A549 (cell line): Measurements from ENCODE around the gene ZNF581. TPM values are rescaled to one million over a fixed set of nuclear protein-coding genes. Genes with fewer than 3 reads are reported as not detected.

ENCODE experiments used
- ATAC-seq, 2 experiments: fragments of 200-7000 bp in 1 of 2; fragments of >200 bp in 1 of 2; cut with Nextera tagmentation in 1 of 2; cut with Tn5 transposase in 1 of 2; 3 replicates each; pipeline versions ENCODE4 v1.8.0 to v1.9.1; 2018 to 2020; ENCODE audit warnings: mild to moderate bottlenecking in 1 of 2, moderate library complexity in 1 of 2
- CTCF ChIA-PET: fragments of 300-600 bp; sonication (Branson Sonifier 250); formaldehyde crosslinking; extraction: SDS; loops from one replicate; lab custom pipeline; 2021; ENCODE audit warnings: antibody characterized with exemption, inconsistent platforms; lab: Yijun Ruan, JAX
- POLR2A ChIA-PET: fragments of 350-600 bp; formaldehyde crosslinking; extraction: SDS; loops from one replicate; lab custom pipeline; 2021; ENCODE audit warnings: antibody characterized with exemption, inconsistent platforms; lab: Yijun Ruan, JAX
- DNase-seq, 2 experiments: peaks; one replicate each; pipeline versions ENCODE4 v3.0.0 to v3.0.0-alpha.2; 2011 to 2016; ENCODE audit warnings: low read depth in 1 of 2, low spot score in 1 of 2
- FAIRE-seq: peaks from 2 replicates; lab custom pipeline; 2011; peaks lifted over from hg19 to GRCh38; lab: Jason Lieb, UNC
- H3K27ac ChIP-seq, 2 experiments: fragments of >200 bp; sonication (Bioruptor Twin); formaldehyde crosslinking; 3 replicates each; pipeline ENCODE4 v1.5.1; 2016 to 2017
- H3K4me1 ChIP-seq: fragments of >200 bp; sonication (Bioruptor Twin); formaldehyde crosslinking; 3 replicates; pipeline ENCODE4 v1.6.1; 2016
- H3K4me2 ChIP-seq: fragments of >200 bp; sonication (Bioruptor Twin); formaldehyde crosslinking; 3 replicates; pipeline ENCODE4 v1.6.1; 2016
- H3K4me3 ChIP-seq: fragments of >200 bp; sonication (Bioruptor Twin); formaldehyde crosslinking; 3 replicates; pipeline ENCODE4 v1.5.1; 2016
- H3K9me3 ChIP-seq: fragments of >200 bp; sonication (Bioruptor Twin); formaldehyde crosslinking; 3 replicates; pipeline ENCODE4 v1.6.1; 2016
- CHD2 ChIP-seq: fragments of 150-350 bp; IDR thresholded peaks from 2 replicates; pipeline ENCODE4 v1.6.1; 2014; ENCODE audit warnings: low read length; ENCODE audit not compliant: partially characterized antibody
- EHF ChIP-seq: fragments of 250-450 bp; sonication (Bioruptor Pico); IDR thresholded peaks from 2 replicates; pipeline ENCODE4 v1.5.0; 2020; ENCODE audit warnings: mild to moderate bottlenecking
- EHMT2 ChIP-seq: fragments of 200-600 bp; sonication (generic); IDR thresholded peaks from 2 replicates; pipeline ENCODE4 v1.6.1; 2016; ENCODE audit warnings: antibody characterized with exemption, low read depth, mild to moderate bottlenecking, moderate library complexity
- ESRRA ChIP-seq: fragments of 150-350 bp; IDR thresholded peaks from 2 replicates; pipeline ENCODE4 v1.6.1; 2014; ENCODE audit warnings: mild to moderate bottlenecking, low read length, borderline replicate concordance
- FOSB ChIP-seq: fragments of 250-450 bp; sonication (Bioruptor Pico); IDR thresholded peaks from 2 replicates; pipeline ENCODE4 v1.5.0; 2020; ENCODE audit warnings: mild to moderate bottlenecking, moderate library complexity
- FOSL2 ChIP-seq, 2 experiments: fragments of 450-650 bp in 1 of 2; fragments of >200 bp in 1 of 2; sonication (Bioruptor Twin) in 1 of 2; formaldehyde crosslinking; IDR thresholded peaks; 2 replicates each; pipeline versions ENCODE4 v1.5.0 to v1.6.1; 2016 to 2020; ENCODE audit warnings: mild to moderate bottlenecking in 1 of 2, moderate library complexity in 1 of 2
- HDAC2 ChIP-seq: fragments of 200-600 bp; sonication (generic); IDR thresholded peaks from 2 replicates; pipeline ENCODE4 v1.6.1; 2016
- HOXA7 ChIP-seq: fragments of 250-450 bp; sonication (Bioruptor Pico); IDR thresholded peaks from 2 replicates; pipeline ENCODE4 v1.5.0; 2020; ENCODE audit warnings: mild to moderate bottlenecking, moderate library complexity
- HOXB5 ChIP-seq: fragments of 250-450 bp; sonication (Bioruptor Pico); IDR thresholded peaks from 2 replicates; pipeline ENCODE4 v1.5.0; 2020; ENCODE audit warnings: mild to moderate bottlenecking, moderate library complexity
- JUN ChIP-seq, 2 experiments: fragments of >200 bp; sonication (Bioruptor Twin); formaldehyde crosslinking; IDR thresholded peaks; 2 replicates in 1 of 2; 3 replicates in 1 of 2; pipeline ENCODE4 v1.6.1; 2016 to 2017
- JUNB ChIP-seq: fragments of >200 bp; sonication (Bioruptor Twin); formaldehyde crosslinking; IDR thresholded peaks from 2 replicates; pipeline ENCODE4 v1.6.1; 2016
- KDM1A ChIP-seq: fragments of 200-600 bp; sonication (generic); IDR thresholded peaks from 2 replicates; pipeline ENCODE4 v1.6.1; 2016; ENCODE audit warnings: low read depth, mild to moderate bottlenecking
- NFE2L2 ChIP-seq: fragments of 150-350 bp; conservative IDR thresholded peaks from 2 replicates; pipeline ENCODE4 v1.6.1; 2014; ENCODE audit warnings: low read length
- NPAS2 ChIP-seq: fragments of 250-450 bp; sonication (Bioruptor Pico); IDR thresholded peaks from 2 replicates; pipeline ENCODE4 v1.8.0; 2022; ENCODE audit warnings: mild to moderate bottlenecking, moderate library complexity, borderline replicate concordance
- POLR2A ChIP-seq: IDR thresholded peaks from 2 replicates; pipeline ENCODE4 v1.6.1; 2012; ENCODE audit warnings: mild to moderate bottlenecking, low read length
- POLR2AphosphoS2 ChIP-seq: conservative IDR thresholded peaks from 2 replicates; pipeline ENCODE4 v1.6.1; 2012; ENCODE audit warnings: low read length, improper control_type of control experiment, inconsistent platforms
- RNF2 ChIP-seq: fragments of 200-600 bp; sonication (generic); IDR thresholded peaks from 2 replicates; pipeline ENCODE4 v1.6.1; 2016; ENCODE audit warnings: low read depth, mild to moderate bottlenecking, antibody characterized with exemption, moderate library complexity, borderline replicate concordance
- SREBF2 ChIP-seq: fragments of 450-650 bp; IDR thresholded peaks from 2 replicates; pipeline ENCODE4 v1.6.1; 2014; ENCODE audit warnings: mild to moderate bottlenecking, moderate library complexity
- ZNF302 ChIP-seq: fragments of 250-450 bp; sonication (Bioruptor Pico); IDR thresholded peaks from 2 replicates; pipeline ENCODE4 v1.9.0; 2021; ENCODE audit warnings: inconsistent platforms, mild to moderate bottlenecking, moderate library complexity
- ZSCAN20 ChIP-seq: fragments of 250-450 bp; sonication (Bioruptor Pico); IDR thresholded peaks from 2 replicates; pipeline ENCODE4 v1.8.0; 2022; ENCODE audit warnings: mild to moderate bottlenecking, moderate library complexity
- WGBS: methylation state at CpG from one replicate; pipeline ENCODE4 v1.1.6; 2017; ENCODE audit errors: missing lambda C conversion rate; 5-methylcytosine and 5-hydroxymethylcytosine counted together
- polyA plus RNA-seq, 4 experiments: library from polyadenylated mRNA; depleted of rRNA in 3 of 4; stranded (reverse); fragments of >200 nt; fragmentation: RNase III in 1 of 4; extraction: RNeasy Plus Mini Kit Qiagen cat#74134 plus additional on column Dnase treatment in 1 of 4; gene quantifications; 2 replicates in 3 of 4; 3 replicates in 1 of 4; pipeline ENCODE4 v1.2.3, GENCODE V29; 2011 to 2017
- TF ChIP-seq, protein P1 (sequence below): fragments of 250-450 bp; sonication (Bioruptor Pico); IDR thresholded peaks from 2 replicates; pipeline ENCODE4 v1.5.0; 2020; ENCODE audit warnings: low read depth, mild to moderate bottlenecking, moderate library complexity
- TF ChIP-seq, protein P2 (sequence below): fragments of >200 bp; sonication (Bioruptor Twin); formaldehyde crosslinking; IDR thresholded peaks from 3 replicates; pipeline ENCODE4 v1.6.1; 2016
- TF ChIP-seq, protein P3 (sequence below): IDR thresholded peaks from 2 replicates; pipeline ENCODE4 v1.6.1; 2012

ZNF581 gene
- polyA plus RNA-seq, 2 of the 4 experiments (the other 2 are of a cell fraction): 13.9 to 24.9 TPM

DNA sequence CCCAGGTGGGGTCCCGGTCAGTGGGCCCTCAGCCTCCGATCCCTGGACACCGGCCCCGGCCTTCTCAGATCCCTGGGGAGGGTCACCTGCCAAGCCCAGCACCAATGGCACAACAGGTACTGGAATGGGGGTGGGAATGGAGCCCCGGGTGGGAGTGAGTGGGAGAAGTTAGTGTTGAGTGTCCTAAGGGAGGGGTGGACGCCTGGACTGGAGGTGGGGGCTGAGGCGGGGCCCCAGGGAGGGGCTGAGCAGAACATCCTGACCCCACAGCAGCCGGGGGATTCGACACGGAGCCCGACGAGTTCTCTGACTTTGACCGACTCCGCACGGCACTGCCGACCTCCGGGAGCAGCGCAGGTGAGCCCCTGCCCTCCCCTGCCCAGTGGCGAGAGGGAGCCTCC is 49.2 kb downstream of the ZNF581 start:
- no peak for FAIRE-seq
- DNase-seq: no peak
- 95% methylated on average over 18 of the region's 19 CpGs for WGBS
- H3K9me3 ChIP-seq: no peaks in the 10 kb centered on the region
- no peak overlapping the region for H3K4me3 ChIP-seq
- ChIA-PET POLR2A (no interaction called here), CTCF (no interaction called here)
- H3K4me2 ChIP-seq: no peak overlapping the region
- no peaks in the 10 kb centered on the region for H3K4me1 ChIP-seq
- TF ChIP-seq ZSCAN20 (CRISPR knock-in tag) (no peak), HDAC2 (no peak), POLR2A (no peak), ZNF302 (CRISPR knock-in tag) (no peak)
- no peak for ATAC-seq
- H3K27ac ChIP-seq: no peak overlapping the region

DNA sequence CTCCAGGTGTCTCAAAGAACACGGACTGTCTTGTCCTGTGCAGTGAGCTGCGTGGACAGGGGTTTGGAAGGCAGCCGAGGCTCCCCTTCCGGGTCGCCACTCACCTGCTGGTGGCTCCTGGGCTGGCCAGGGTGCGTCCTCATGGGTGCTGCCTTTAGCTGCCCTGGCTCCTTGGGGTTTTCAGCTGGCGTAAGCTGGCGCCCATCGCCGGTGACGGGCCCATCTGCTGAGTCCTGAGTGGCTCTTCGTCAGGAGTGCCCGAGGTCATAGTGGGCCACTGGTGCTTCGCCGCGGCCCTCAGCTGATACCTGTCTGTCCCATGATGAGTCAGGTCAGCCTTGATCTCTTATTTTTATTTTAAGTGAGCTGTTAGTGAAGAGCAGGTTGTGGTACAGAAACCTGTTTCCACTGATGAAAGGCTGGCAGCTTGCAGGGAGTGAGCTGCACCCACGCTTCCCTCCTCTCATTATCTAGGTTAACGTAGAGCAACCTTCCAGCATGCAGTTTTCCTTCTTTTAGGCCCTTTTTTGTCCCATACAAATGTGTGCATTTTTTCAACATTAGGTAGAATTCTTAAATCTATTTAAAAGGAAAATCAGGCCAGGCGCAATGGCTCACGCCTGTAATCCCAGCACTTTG is 50.0 kb downstream of the ZNF581 start:
- TF ChIP-seq NFE2L2 (no peak), HOXB5 (no peak), EHMT2 (no peak), FOSB (CRISPR knock-in tag) (no peak), SREBF2 (no peak), ESRRA (no peak), ZSCAN20 (CRISPR knock-in tag) (no peak)
- POLR2A ChIA-PET: interaction anchor here (0.6 kb wide), 1 partner anchor 22 kb away, joined by 5 read pairs; no protein-coding TSS in a partner anchor
- Histone ChIP-seq H3K4me1 (no peaks in the 10 kb centered on the region), H3K4me2 (no peak overlapping the region), H3K4me3 (no peak overlapping the region), H3K27ac (no peak overlapping the region), H3K9me3 (no peaks in the 10 kb centered on the region)
- no peak for FAIRE-seq
- CTCF ChIA-PET: interaction anchor here (1.0 kb wide), 1 partner anchor 12 kb away, joined by 3 read pairs; no protein-coding TSS in a partner anchor
- DNase-seq: no peak
- 97% methylated on average over 20 of the region's 20 CpGs for WGBS
- no peak for ATAC-seq

DNA sequence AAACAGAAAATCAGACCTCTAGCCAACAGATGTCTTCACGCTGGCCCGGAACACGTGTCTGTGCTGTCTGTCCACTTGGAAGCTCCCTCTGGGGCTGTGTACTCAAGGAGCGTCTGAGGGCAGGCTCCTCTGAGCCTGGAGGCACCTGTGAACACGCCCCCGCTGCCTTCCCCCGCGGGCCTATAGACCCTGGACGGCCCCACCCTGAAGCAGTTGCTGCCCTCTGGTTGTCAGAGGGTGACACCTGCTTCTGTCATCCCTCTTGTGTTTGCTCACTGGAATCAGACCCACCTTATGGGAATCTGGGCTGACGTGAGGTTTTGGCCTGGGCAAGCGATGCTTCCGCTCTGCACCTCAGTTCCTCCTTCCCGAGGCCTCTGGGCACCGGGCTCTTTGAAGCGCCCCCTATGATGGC is 50.8 kb downstream of the ZNF581 start:
- no peaks in the 10 kb centered on the region for H3K4me1 ChIP-seq
- DNase-seq (no peak), FAIRE-seq (no peak), ATAC-seq (no peak)
- H3K4me2 ChIP-seq: no peak overlapping the region
- H3K4me3 ChIP-seq: no peak overlapping the region
- TF ChIP-seq FOSL2 (IDR thresholded peaks at IDR 0.05) (no peak), FOSL2 (CRISPR knock-in tag; IDR thresholded peaks at IDR 0.05) (no peak), JUN (IDR thresholded peaks at IDR 0.05) (no peak), CHD2 (no peak), KDM1A (no peak), SREBF2 (no peak), JUNB (no peak), HOXA7 (CRISPR knock-in tag) (no peak), POLR2AphosphoS2 (no peak), EHF (no peak), RNF2 (no peak), NFE2L2 (no peak), NPAS2 (CRISPR knock-in tag) (no peak)
- TF ChIP-seq, protein P1, sequence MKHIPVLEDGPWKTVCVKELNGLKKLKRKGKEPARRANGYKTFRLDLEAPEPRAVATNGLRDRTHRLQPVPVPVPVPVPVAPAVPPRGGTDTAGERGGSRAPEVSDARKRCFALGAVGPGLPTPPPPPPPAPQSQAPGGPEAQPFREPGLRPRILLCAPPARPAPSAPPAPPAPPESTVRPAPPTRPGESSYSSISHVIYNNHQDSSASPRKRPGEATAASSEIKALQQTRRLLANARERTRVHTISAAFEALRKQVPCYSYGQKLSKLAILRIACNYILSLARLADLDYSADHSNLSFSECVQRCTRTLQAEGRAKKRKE (CRISPR knock-in tag): no peak
- TF ChIP-seq, protein P2, sequence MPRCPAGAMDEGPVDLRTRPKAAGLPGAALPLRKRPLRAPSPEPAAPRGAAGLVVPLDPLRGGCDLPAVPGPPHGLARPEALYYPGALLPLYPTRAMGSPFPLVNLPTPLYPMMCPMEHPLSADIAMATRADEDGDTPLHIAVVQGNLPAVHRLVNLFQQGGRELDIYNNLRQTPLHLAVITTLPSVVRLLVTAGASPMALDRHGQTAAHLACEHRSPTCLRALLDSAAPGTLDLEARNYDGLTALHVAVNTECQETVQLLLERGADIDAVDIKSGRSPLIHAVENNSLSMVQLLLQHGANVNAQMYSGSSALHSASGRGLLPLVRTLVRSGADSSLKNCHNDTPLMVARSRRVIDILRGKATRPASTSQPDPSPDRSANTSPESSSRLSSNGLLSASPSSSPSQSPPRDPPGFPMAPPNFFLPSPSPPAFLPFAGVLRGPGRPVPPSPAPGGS: no peak
- TF ChIP-seq, protein P3, sequence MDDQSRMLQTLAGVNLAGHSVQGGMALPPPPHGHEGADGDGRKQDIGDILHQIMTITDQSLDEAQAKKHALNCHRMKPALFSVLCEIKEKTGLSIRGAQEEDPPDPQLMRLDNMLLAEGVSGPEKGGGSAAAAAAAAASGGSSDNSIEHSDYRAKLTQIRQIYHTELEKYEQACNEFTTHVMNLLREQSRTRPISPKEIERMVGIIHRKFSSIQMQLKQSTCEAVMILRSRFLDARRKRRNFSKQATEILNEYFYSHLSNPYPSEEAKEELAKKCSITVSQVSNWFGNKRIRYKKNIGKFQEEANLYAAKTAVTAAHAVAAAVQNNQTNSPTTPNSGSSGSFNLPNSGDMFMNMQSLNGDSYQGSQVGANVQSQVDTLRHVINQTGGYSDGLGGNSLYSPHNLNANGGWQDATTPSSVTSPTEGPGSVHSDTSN: no peak
- ChIA-PET CTCF (interaction anchor here (1.0 kb wide), 1 partner anchor 13 kb away, joined by 3 read pairs; no protein-coding TSS in a partner anchor), POLR2A (interaction anchor here (0.6 kb wide), 1 partner anchor 23 kb away, joined by 5 read pairs; no protein-coding TSS in a partner anchor)
- no peaks in the 10 kb centered on the region for H3K9me3 ChIP-seq
- 94% methylated on average over 15 of the region's 15 CpGs for WGBS
- no peak overlapping the region for H3K27ac ChIP-seq
